SU-DHL-6 (cell line): Measurements from ENCODE around the gene PPIA.

ENCODE experiments used
- H2AFZ ChIP-seq: fragments of 200-600 bp; sonication (generic); 2 replicates; pipeline ENCODE4 v1.6.1; 2014; ENCODE audit warnings: low read depth, mild to moderate bottlenecking, moderate library complexity, mixed read lengths, antibody characterized with exemption, low read length; ENCODE audit not compliant: severe bottlenecking
- H3F3A ChIP-seq: fragments of 200-600 bp; shearing (Covaris generic); 2 replicates; pipeline ENCODE4 v1.6.0; 2016; ENCODE audit warnings: antibody characterized with exemption, mild to moderate bottlenecking; ENCODE audit not compliant: insufficient read depth
- H3K27ac ChIP-seq: fragments of 200-600 bp; sonication (generic); 2 replicates; pipeline ENCODE4 v1.5.1; 2016; ENCODE audit warnings: low read depth, mild to moderate bottlenecking, low read length, moderate library complexity, mixed read lengths
- H3K27me3 ChIP-seq: fragments of 200-600 bp; sonication (generic), shearing (Covaris generic); 2 replicates; pipeline ENCODE4 v1.6.0; 2014; ENCODE audit warnings: mild to moderate bottlenecking, low read length
- H3K36me3 ChIP-seq: fragments of 200-600 bp; sonication (generic); 2 replicates; pipeline ENCODE4 v1.6.1; 2014; ENCODE audit warnings: mild to moderate bottlenecking, low read length, mixed read lengths
- H3K4me2 ChIP-seq: fragments of 300-600, 200-600 bp; shearing (Covaris generic), sonication (generic); 2 replicates; pipeline ENCODE4 v1.6.0; 2014; ENCODE audit warnings: low read length, low read depth, mild to moderate bottlenecking; ENCODE audit not compliant: poor library complexity, severe bottlenecking
- H3K4me3 ChIP-seq: fragments of 200-600 bp; sonication (generic); 2 replicates; pipeline ENCODE4 v1.5.1; 2014; ENCODE audit warnings: antibody characterized with exemption, low read length, mild to moderate bottlenecking, mixed read lengths; ENCODE audit not compliant: insufficient read depth, poor library complexity, severe bottlenecking
- H3K79me2 ChIP-seq: fragments of 200-600 bp; sonication (generic); 2 replicates; pipeline ENCODE4 v1.6.1; 2014; ENCODE audit warnings: mild to moderate bottlenecking, low read length, moderate library complexity; ENCODE audit not compliant: insufficient read depth
- H3K9ac ChIP-seq: fragments of 200-600 bp; sonication (generic); 2 replicates; pipeline ENCODE4 v1.7.0; 2014; ENCODE audit warnings: mild to moderate bottlenecking, low read length
- H3K9me2 ChIP-seq: fragments of 200-600 bp; sonication (generic); replicated peaks from 2 replicates; pipeline ENCODE4 v1.6.1; 2014; ENCODE audit warnings: low read length; ENCODE audit not compliant: insufficient read depth
- H3K9me3 ChIP-seq: fragments of 200-600 bp; sonication (generic); 2 replicates; pipeline ENCODE4 v1.6.1; 2014; ENCODE audit warnings: low read length, mixed read lengths; ENCODE audit not compliant: insufficient read depth
- H4K20me1 ChIP-seq: fragments of 200-600 bp; sonication (generic); 2 replicates; pipeline ENCODE4 v1.6.1; 2014; ENCODE audit warnings: low read depth, mild to moderate bottlenecking, antibody characterized with exemption, low read length, moderate library complexity, mixed read lengths
- CTCF ChIP-seq: fragments of 200-600 bp; sonication (generic); IDR thresholded peaks from one replicate; pipeline ENCODE4 v1.5.1; 2017; ENCODE audit warnings: antibody characterized with exemption, mild to moderate bottlenecking, low read length, moderate library complexity; ENCODE audit not compliant: insufficient read depth, poor library complexity, severe bottlenecking
- EZH2phosphoT487 ChIP-seq: fragments of 200-600 bp; sonication (generic), shearing (Covaris generic); conservative IDR thresholded peaks from 2 replicates; pipeline ENCODE4 v1.6.1; 2018; ENCODE audit warnings: mild to moderate bottlenecking, antibody characterized with exemption, low read length, moderate library complexity, mixed read lengths

PPIA gene

GRCh38 chr7:44765579-44766415 lies 30.7 kb upstream of the PPIA start:
- H2AFZ ChIP-seq = no peak overlapping the region
- no peaks in the 10 kb centered on the region for H3F3A ChIP-seq
- no peaks in the 10 kb centered on the region for H3K9me3 ChIP-seq
- no peaks in the 10 kb centered on the region for H3K79me2 ChIP-seq
- no peaks in the 10 kb centered on the region for H3K27me3 ChIP-seq
- no peaks in the 10 kb centered on the region for H4K20me1 ChIP-seq
- TF ChIP-seq EZH2phosphoT487 (no peak), CTCF (no peak)
- H3K36me3 ChIP-seq = no peaks in the 10 kb centered on the region
- no peak overlapping the region for H3K4me2 ChIP-seq
- H3K4me3 ChIP-seq = no peak overlapping the region
- no peak overlapping the region for H3K27ac ChIP-seq
- no peaks in the 10 kb centered on the region for H3K9me2 ChIP-seq
- H3K9ac ChIP-seq = no peak overlapping the region

- no peak overlapping the region for H3K9ac ChIP-seq
- H3K4me3 ChIP-seq = no peak overlapping the region
- H3K4me2 ChIP-seq = no peak overlapping the region
- H2AFZ ChIP-seq = no peak overlapping the region
- H3F3A ChIP-seq = no peaks in the 10 kb centered on the region
- H4K20me1 ChIP-seq = no peaks in the 10 kb centered on the region
- H3K9me3 ChIP-seq = no peaks in the 10 kb centered on the region
- H3K27me3 ChIP-seq = no peaks in the 10 kb centered on the region
- no peak overlapping the region for H3K27ac ChIP-seq
- H3K9me2 ChIP-seq = no peaks in the 10 kb centered on the region
- TF ChIP-seq EZH2phosphoT487 = no peak
- TF ChIP-seq CTCF = no peak
- H3K36me3 ChIP-seq = no peaks in the 10 kb centered on the region
- H3K79me2 ChIP-seq = no peaks in the 10 kb centered on the region
These were observed 30.1 kb upstream of the PPIA start for GRCh38 chr7:44766416-44766801.

- Histone ChIP-seq H3K27me3 (no peaks in the 10 kb centered on the region), H3K9ac (no peak overlapping the region), H4K20me1 (no peaks in the 10 kb centered on the region), H2AFZ (no peak overlapping the region), H3K36me3 (no peaks in the 10 kb centered on the region), H3K4me3 (no peak overlapping the region), H3K9me3 (no peaks in the 10 kb centered on the region), H3F3A (no peaks in the 10 kb centered on the region), H3K79me2 (no peaks in the 10 kb centered on the region), H3K9me2 (no peaks in the 10 kb centered on the region), H3K4me2 (no peak overlapping the region), H3K27ac (no peak overlapping the region)
- TF ChIP-seq CTCF (no peak), EZH2phosphoT487 (no peak)
These were observed 29.2 kb upstream of the PPIA start for GRCh38 chr7:44767134-44767911.
